K562 (cell line): ENCODE measurements around the gene MCL1. TPM values are rescaled to one million over a fixed set of nuclear protein-coding genes. Genes with fewer than 3 reads are reported as not detected.

Experiments used
- ATAC-seq: fragments of 200-7000 bp; cut with Tn5 transposase; 3 replicates; pipeline ENCODE4 v1.9.1; 2020; ENCODE audit warnings: moderate library complexity
- Bru-seq: library from RNA; stranded (reverse); fragments of 400-500 nt; gene quantifications from one replicate; lab custom pipeline; 2021; lab: Mats Ljungman, UMichigan
- BruChase-seq, 2 experiments: library from RNA; stranded (reverse); fragments of 400-500 nt; gene quantifications; one replicate each; lab custom pipeline; 2021; lab: Mats Ljungman, UMichigan
- BruUV-seq: library from RNA; stranded (reverse); fragments of 400-500 nt; replicated peaks from 2 replicates; lab custom pipeline; 2021; lab: Mats Ljungman, UMichigan
- CTCF ChIA-PET: fragments of 300-600 bp; formaldehyde crosslinking; extraction: SDS; loops from one replicate; lab custom pipeline; 2021; ENCODE audit warnings: low intra/inter-chr PET ratio; lab: Yijun Ruan, JAX
- POLR2A ChIA-PET: fragments of 300-600, 350-650 bp; sonication (Branson Sonifier 250); formaldehyde crosslinking; extraction: SDS; loops from one replicate; lab custom pipeline; 2021; ENCODE audit warnings: antibody characterized with exemption, inconsistent platforms; lab: Yijun Ruan, JAX
- DNase-seq, 4 experiments: peaks; one replicate each; pipeline versions ENCODE4 v3.0.0 to v3.0.0-alpha.2; 2011 to 2018; ENCODE audit warnings: low spot score in 3 of 4, mixed read lengths in 3 of 4; ENCODE audit errors: extremely low read depth in 1 of 4
- FAIRE-seq: peaks from 2 replicates; lab custom pipeline; 2011; peaks lifted over from hg19 to GRCh38; lab: Jason Lieb, UNC
- H2AFZ ChIP-seq: 2 replicates; pipeline ENCODE4 v1.6.0; 2011; ENCODE audit warnings: low read depth, low read length, control low read depth, inconsistent platforms
- H3K27ac ChIP-seq: fragments of 200-600 bp; 3 replicates; pipeline ENCODE4 v1.8.0; 2011; ENCODE audit warnings: low read depth, mild to moderate bottlenecking, control low read depth, inconsistent platforms, low read length, moderate library complexity, mixed read lengths; ENCODE audit errors: extremely low read depth
- H3K27me3 ChIP-seq, 2 experiments: fragments of 300-600 bp in 1 of 2; 2 replicates in 1 of 2; 3 replicates in 1 of 2; pipeline versions ENCODE4 v1.6.0 to v1.8.0; 2011; ENCODE audit warnings: inconsistent platforms in 2 of 2, low read length in 2 of 2, mild to moderate bottlenecking in 1 of 2, mixed read lengths in 1 of 2, moderate library complexity in 1 of 2; ENCODE audit not compliant: control insufficient read depth in 2 of 2, insufficient read depth in 2 of 2
- H3K36me3 ChIP-seq: fragments of 300-600 bp; 3 replicates; pipeline ENCODE4 v1.8.0; 2011; ENCODE audit warnings: mild to moderate bottlenecking, low read length, inconsistent platforms; ENCODE audit not compliant: control insufficient read depth, insufficient read depth
- H3K4me1 ChIP-seq, 2 experiments: fragments of 200-600 bp in 1 of 2; replicated peaks in 1 of 2; 2 replicates in 1 of 2; 3 replicates in 1 of 2; pipeline versions ENCODE4 v1.5.1 to v1.8.0; 2011; ENCODE audit warnings: inconsistent platforms in 2 of 2, low read length in 2 of 2, mild to moderate bottlenecking in 1 of 2, mixed read lengths in 1 of 2, moderate library complexity in 1 of 2; ENCODE audit not compliant: control insufficient read depth in 2 of 2, insufficient read depth in 2 of 2
- H3K4me2 ChIP-seq: 2 replicates; pipeline ENCODE4 v1.6.1; 2011; ENCODE audit warnings: low read length, control low read depth, inconsistent platforms, mixed read lengths; ENCODE audit not compliant: insufficient read depth
- H3K4me3 ChIP-seq: fragments of 200-600 bp; sonication (generic), shearing (Covaris generic); 2 replicates; pipeline ENCODE4 v1.5.1; 2016; ENCODE audit warnings: control low read depth, inconsistent platforms
- H3K79me2 ChIP-seq: fragments of 200-600 bp; 3 replicates; pipeline ENCODE4 v1.8.0; 2011; ENCODE audit warnings: low read length, inconsistent platforms; ENCODE audit not compliant: control insufficient read depth, insufficient read depth
- H3K9ac ChIP-seq, 2 experiments: 2 replicates each; pipeline versions ENCODE4 v1.6.0 to v1.6.1; 2011; ENCODE audit warnings: low read depth in 2 of 2, low read length in 2 of 2, control low read depth in 1 of 2, inconsistent platforms in 1 of 2, mild to moderate bottlenecking in 1 of 2, mixed read lengths in 1 of 2; ENCODE audit not compliant: insufficient read depth in 1 of 2
- H3K9me1 ChIP-seq: one replicate; pipeline ENCODE4 v1.6.0; 2011; ENCODE audit warnings: inconsistent platforms, mild to moderate bottlenecking, low read length, moderate library complexity; ENCODE audit not compliant: control insufficient read depth, insufficient read depth
- H3K9me3 ChIP-seq: replicated peaks from 2 replicates; pipeline ENCODE4 v1.5.1; 2011; ENCODE audit warnings: low read depth, low read length, inconsistent platforms; ENCODE audit not compliant: control insufficient read depth, insufficient read depth
- H4K20me1 ChIP-seq: replicated peaks from 2 replicates; pipeline ENCODE4 v1.6.1; 2011; ENCODE audit warnings: low read length, inconsistent platforms, mixed read lengths; ENCODE audit not compliant: control insufficient read depth, insufficient read depth
- ESRRB ChIP-seq: fragments of 250-450 bp; sonication (Bioruptor Pico); IDR thresholded peaks from 2 replicates; pipeline ENCODE4 v1.5.0; 2020; ENCODE audit warnings: mild to moderate bottlenecking, moderate library complexity, borderline replicate concordance
- FOSL1 ChIP-seq: fragments of 200-800 bp; sonication (Bioruptor generic); conservative IDR thresholded peaks from 2 replicates; pipeline ENCODE4 v1.6.1; 2016; ENCODE audit warnings: missing genetic modification characterization, missing compliant biosample characterization
- MTA2 ChIP-seq: fragments of 450-650 bp; IDR thresholded peaks from 2 replicates; pipeline ENCODE4 v1.6.1; 2016; ENCODE audit warnings: low read depth
- THAP7 ChIP-seq: fragments of 250-450 bp; sonication (Bioruptor Pico); IDR thresholded peaks from 2 replicates; pipeline ENCODE4 v1.5.0; 2021
- ZNF133 ChIP-seq: fragments of 250-450 bp; sonication (Bioruptor Pico); IDR thresholded peaks from 2 replicates; pipeline ENCODE4 v1.4.0; 2020; ENCODE audit warnings: mild to moderate bottlenecking
- ZNF609 ChIP-seq: sonication (generic); formaldehyde crosslinking; IDR thresholded peaks from 2 replicates; pipeline ENCODE4 v1.8.1; 2023; ENCODE audit warnings: missing genetic modification reagents, mild to moderate bottlenecking, borderline replicate concordance
- WGBS: fragments of 100-300 bp; shearing (Covaris generic); methylation state at CpG from one replicate; pipeline ENCODE4 v1.1.6; 2016; ENCODE audit warnings: low coverage, mixed read lengths; ENCODE audit not compliant: insufficient coverage; ENCODE audit errors: missing lambda C conversion rate; 5-methylcytosine and 5-hydroxymethylcytosine counted together
- in situ Hi-C: fragments of 300-500 bp; cut with MboI; formaldehyde crosslinking; loops from 4 replicates; pipeline ENCODE4 v1.15.0; 2018; ENCODE audit warnings: inconsistent platforms, mixed read lengths
- intact Hi-C: fragments of 100-400 bp; cut with micrococcal nuclease; formaldehyde crosslinking; loops from 2 replicates; pipeline ENCODE4 v1.14.2; 2022
- long read RNA-seq, 3 experiments: library from polyadenylated mRNA in 2 of 3; library from RNA in 1 of 3; unstranded in 2 of 3; stranded (forward) in 1 of 3; transcript quantifications; one replicate each; pipeline ENCODE4 v2.0.0, GENCODE V29; 2019 to 2022
- polyA minus RNA-seq, 3 experiments: library from RNA; depleted of rRNA, polyadenylated mRNA; stranded (reverse); fragments of >200 nt; gene quantifications; 2 replicates each; pipeline ENCODE4 v1.2.3, GENCODE V29; 2011
- polyA plus RNA-seq, 8 experiments: library from polyadenylated mRNA; depleted of rRNA in 4 of 8; stranded (reverse) in 5 of 8; unstranded in 3 of 8; fragments of >200 nt; fragmentation: Nextera tagmentation in 2 of 8; fragmentation: Illumina TruSeq in 1 of 8; extraction: Ambion mirVana in 2 of 8; extraction: Trizol in 1 of 8; gene quantifications; 2 replicates each; pipeline versions ENCODE4 v1.2.1 to v1.2.3, GENCODE V29; 2011 to 2014; ENCODE audit warnings: inconsistent platforms in 1 of 8, missing spikeins in 1 of 8
- total RNA-seq, 7 experiments: library from RNA; depleted of rRNA in 6 of 7; stranded (reverse); fragments of >200 nt in 6 of 7; fragmentation: Illumina TruSeq in 2 of 7; extraction: Trizol in 2 of 7; gene quantifications; 2 replicates each; pipeline versions ENCODE4 v1.2.1 to v1.2.3, GENCODE V29; 2011 to 2021; ENCODE audit warnings: low replicate concordance in 1 of 7
- TF ChIP-seq, protein P1 (sequence below): sonication (generic); formaldehyde crosslinking; IDR thresholded peaks from 2 replicates; pipeline ENCODE4 v1.8.0; 2022; ENCODE audit warnings: missing genetic modification reagents, mild to moderate bottlenecking, borderline replicate concordance

Gene MCL1
- total RNA-seq (2011; cell fraction: chromatin; rRNA removed; ENCODE audit: low replicate concordance): 200 and 281 TPM in 2 replicates
- total RNA-seq (2011; cell fraction: nucleolus; rRNA removed): 147 and 148 TPM in 2 replicates
- 206 and 295 TPM in 2 replicates for total RNA-seq (2011; cell fraction: nucleoplasm; rRNA removed)
- total RNA-seq (2014; rRNA removed): 129 and 138 TPM in 2 replicates
- 153 and 184 TPM in 2 replicates for total RNA-seq (2014; rRNA removed; fragmentation: Illumina TruSeq; extraction: Trizol)
- 109 and 120 TPM in 2 replicates for total RNA-seq (2015; rRNA removed; fragmentation: Illumina TruSeq; extraction: Trizol)
- total RNA-seq (2021): 200 and 224 TPM in 2 replicates
- 144 and 222 TPM in 2 replicates for polyA plus RNA-seq (2011; rRNA removed)
- polyA plus RNA-seq (2011; cell fraction: cytosol; rRNA removed): 86.7 and 94.2 TPM in 2 replicates
- 179 and 244 TPM in 2 replicates for polyA plus RNA-seq (2011; cell fraction: nucleus; rRNA removed)
- 139 and 140 TPM in 2 replicates for polyA plus RNA-seq (2012)
- 147 and 158 TPM in 2 replicates for polyA plus RNA-seq (2014; fragmentation: Illumina TruSeq; extraction: Trizol)
- polyA plus RNA-seq (2014; fragmentation: Nextera tagmentation; extraction: Ambion mirVana): 10 to 100 TPM; 27.1 to 31.0 TPM
- 131 and 143 TPM in 2 replicates for polyA plus RNA-seq (2014; rRNA removed)
- polyA minus RNA-seq (2011; rRNA and poly(A)+ RNA removed): 221 and 238 TPM in 2 replicates
- polyA minus RNA-seq (2011; cell fraction: cytosol; rRNA and poly(A)+ RNA removed): 104 and 109 TPM in 2 replicates
- 141 and 172 TPM in 2 replicates for polyA minus RNA-seq (2011; cell fraction: nucleus; rRNA and poly(A)+ RNA removed)
- percentile 100 among the genes with signal in this experiment for Bru-seq, nascent RNA
- percentile 100 among the genes with signal in this experiment for BruChase-seq, experiment 1, labeled RNA remaining after a 2-hour chase
- percentile 100 among the genes with signal in this experiment for BruChase-seq, experiment 2, labeled RNA remaining after a 6-hour chase
- long read RNA-seq, experiment 1, transcript MCL1-202 (3 exons, 3,932 nt): major isoform, 416 of 587 reads
- long read RNA-seq, experiment 1, transcript MCL1-201 (2 exons, 1,110 nt): minor isoform, 20 of 587 reads
- long read RNA-seq, experiment 1, transcript MCL1-203 (2 exons, 1,099 nt): minor isoform, 8 of 587 reads
- long read RNA-seq, experiment 1, partial matches to known transcripts: 1 of 587 reads
- long read RNA-seq, experiment 1, other reads (novel, unspliced or antisense): 142 of 587 reads
- long read RNA-seq, experiment 2, transcript MCL1-202 (3 exons, 3,932 nt): major isoform, 30 of 209 reads
- long read RNA-seq, experiment 2, partial matches to known transcripts: 1 of 209 reads
- long read RNA-seq, experiment 2, other reads (novel, unspliced or antisense): 174 of 209 reads
- long read RNA-seq, experiment 3, transcript MCL1-202 (3 exons, 3,932 nt): major isoform, 25 of 36 reads
- long read RNA-seq, experiment 3, partial matches to known transcripts: 0 of 36 reads
- long read RNA-seq, experiment 3, other reads (novel, unspliced or antisense): 10 of 36 reads

- no TSS peak for BruUV-seq
- H2AFZ ChIP-seq: peak within 1 kb of the TSS; percentile 76
- FAIRE-seq (peak; percentile 63), DNase-seq (peak; percentile 87 to 97 (median 91)), ATAC-seq (peak; percentile 92)
- peaks cover 47% of the 10 kb centered on the region for H3K36me3 ChIP-seq
- ChIA-PET CTCF (no interaction called here), POLR2A (interaction anchor here (0.5 to 11.0 kb wide), 55 partner anchors 8 to 914 kb away, joined by 3 to 148 read pairs (median 4); partner anchors contain the start of genes C1orf56, CERS2, CTSK and ENSA)
- peak within 1 kb of the TSS; percentile 97 for H3K4me2 ChIP-seq
- no peaks in the 10 kb centered on the region for H3K27me3 ChIP-seq
- intact Hi-C loops: loop anchor here (2.0 to 5.0 kb wide), 2 partner anchors 39 to 233 kb away; no protein-coding TSS in a partner anchor
- H4K20me1 ChIP-seq: peaks cover 44% of the 10 kb centered on the region
- peak within 1 kb of the TSS; percentile 97 to 100 for H3K9ac ChIP-seq
- H3K4me3 ChIP-seq: peak within 1 kb of the TSS; percentile 98
- no peaks in the 10 kb centered on the region for H3K9me1 ChIP-seq
- no peaks in the 10 kb centered on the region for H3K9me3 ChIP-seq
- under 1% methylated on average over 58 of the region's 94 CpGs for WGBS
- in situ Hi-C loops: no loop called here
- peak within 1 kb of the TSS; percentile 87 for H3K27ac ChIP-seq
- peaks cover 10 to 19% of the 10 kb centered on the region in 2 experiments; a peak in 4 of 5 replicates for H3K4me1 ChIP-seq
- H3K79me2 ChIP-seq: peaks cover 61% of the 10 kb centered on the region
- no peak; the same call in 1 of the 2 replicates for TF ChIP-seq THAP7 (CRISPR knock-in tag)
- TF ChIP-seq ZNF609: 0 out of 2 replicates have a peak, but pooled peaks have one; percentile 45
- TF ChIP-seq FOSL1 (tag): no peak
- TF ChIP-seq ZNF133: no peak
- TF ChIP-seq ESRRB (CRISPR knock-in tag): no peak
- no peak for TF ChIP-seq MTA2
- TF ChIP-seq, protein P1, sequence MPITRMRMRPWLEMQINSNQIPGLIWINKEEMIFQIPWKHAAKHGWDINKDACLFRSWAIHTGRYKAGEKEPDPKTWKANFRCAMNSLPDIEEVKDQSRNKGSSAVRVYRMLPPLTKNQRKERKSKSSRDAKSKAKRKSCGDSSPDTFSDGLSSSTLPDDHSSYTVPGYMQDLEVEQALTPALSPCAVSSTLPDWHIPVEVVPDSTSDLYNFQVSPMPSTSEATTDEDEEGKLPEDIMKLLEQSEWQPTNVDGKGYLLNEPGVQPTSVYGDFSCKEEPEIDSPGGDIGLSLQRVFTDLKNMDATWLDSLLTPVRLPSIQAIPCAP (CRISPR knock-in tag): 0 out of 2 replicates have a peak, but pooled peaks have one; percentile 22
These were observed at the start of gene MCL1 for GRCh38 chr1:150579110-150579944. Gene MCL1 (minus strand): TSS chr1:150579610. CDS start chr1:150579530, 80 bp downstream.
